HCT116 (cell line): ENCODE data around the gene DNAJB13.

Experiments
- CEBPB ChIP-seq: IDR thresholded peaks from 2 replicates; pipeline ENCODE4 v1.6.1; 2012; ENCODE audit warnings: low read depth
- CTCF ChIP-seq, 3 experiments: fragments of 200-600 bp in 1 of 3; sonication (generic) in 1 of 3; IDR thresholded peaks in 2 of 3; conservative IDR thresholded peaks in 1 of 3; 2 replicates each; pipeline ENCODE4 v1.5.1; 2012 to 2017; ENCODE audit warnings: low read depth in 2 of 3, low read length in 2 of 3, antibody characterized with exemption in 1 of 3, borderline replicate concordance in 1 of 3, control low read depth in 1 of 3, mild to moderate bottlenecking in 1 of 3, mixed read lengths in 1 of 3, mixed run types in 1 of 3, moderate library complexity in 1 of 3; ENCODE audit not compliant: insufficient read depth in 1 of 3
- EZH2 ChIP-seq: fragments of 200-600 bp; sonication (generic); IDR thresholded peaks from 2 replicates; pipeline ENCODE4 v1.6.1; 2017; ENCODE audit warnings: antibody characterized with exemption, mixed run types
- EZH2phosphoT487 ChIP-seq: fragments of 200-600 bp; IDR thresholded peaks from 2 replicates; pipeline ENCODE4 v1.6.1; 2018; ENCODE audit warnings: antibody characterized with exemption, borderline replicate concordance
- MAX ChIP-seq: IDR thresholded peaks from 2 replicates; pipeline ENCODE4 v1.6.1; 2012
- POLR2A ChIP-seq: IDR thresholded peaks from 2 replicates; pipeline ENCODE4 v1.7.0; 2011; ENCODE audit warnings: borderline replicate concordance; ENCODE audit not compliant: insufficient read depth, insufficient read length; ENCODE audit errors: extremely low read depth
- POLR2AphosphoS5 ChIP-seq: IDR thresholded peaks from 2 replicates; pipeline ENCODE4 v1.6.1; 2011; ENCODE audit warnings: mild to moderate bottlenecking, low read depth, low read length, moderate library complexity
- SIN3A ChIP-seq: IDR thresholded peaks from 2 replicates; pipeline ENCODE4 v1.6.1; 2012; ENCODE audit warnings: low read depth
- ZFX ChIP-seq: fragments of 450-650 bp; IDR thresholded peaks from 2 replicates; pipeline ENCODE4 v1.6.1; 2017
- ZNF274 ChIP-seq: fragments of 200-500 bp; sonication (Bioruptor generic); IDR thresholded peaks from 2 replicates; pipeline ENCODE4 v1.6.1; 2014; ENCODE audit warnings: mild to moderate bottlenecking, low read depth, low read length, inconsistent platforms

- no peak for TF ChIP-seq CTCF (IDR thresholded peaks at IDR 0.05 in 2 of 3, conservative IDR thresholded peaks at IDR 0.05 in 1 of 3; ENCODE audit: borderline replicate concordance in 1 of 3, insufficient read depth in 1 of 3, low read depth in 2 of 3, low read length in 2 of 3)
- no peak for TF ChIP-seq POLR2AphosphoS5
- TF ChIP-seq POLR2A: no peak
- no peak for TF ChIP-seq ZFX
- no peak for TF ChIP-seq SIN3A
- no peak for TF ChIP-seq ZNF274
- no peak for TF ChIP-seq EZH2
- no peak for TF ChIP-seq MAX
- no peak for TF ChIP-seq EZH2phosphoT487
- TF ChIP-seq CEBPB: no peak
Measured at GRCh38 chr11:73961321-73961720, 10.5 kb downstream of the DNAJB13 start.
